SK-N-SH treated with all-trans-retinoic acid at 6 μM for 48 hours (cell line): ENCODE data around the gene IQSEC2.

Source experiments
- ATAC-seq: fragments of 200-7000 bp; cut with Tn5 transposase; 3 replicates; pipeline ENCODE4 v1.9.1; 2020; ENCODE audit warnings: mild to moderate bottlenecking, moderate library complexity
- ARNTL ChIP-seq: fragments of 450-650 bp; formaldehyde crosslinking; IDR thresholded peaks from 2 replicates; pipeline ENCODE4 v1.5.0; 2020; ENCODE audit warnings: low read depth, mild to moderate bottlenecking, moderate library complexity, borderline replicate concordance
- BACH2 ChIP-seq: fragments of 250-450 bp; sonication (Bioruptor Pico); IDR thresholded peaks from 2 replicates; pipeline ENCODE4 v1.9.0; 2021; ENCODE audit warnings: mild to moderate bottlenecking, borderline replicate concordance
- CSDC2 ChIP-seq: fragments of 250-450 bp; sonication (Bioruptor Pico); IDR thresholded peaks from 2 replicates; pipeline ENCODE4 v1.5.0; 2020; ENCODE audit warnings: mild to moderate bottlenecking, moderate library complexity
- ISL1 ChIP-seq: fragments of 250-450 bp; sonication (Bioruptor Pico); IDR thresholded peaks from 2 replicates; pipeline ENCODE4 v2.1.2; 2022; ENCODE audit warnings: mild to moderate bottlenecking, moderate library complexity
- POU6F1 ChIP-seq: fragments of 250-450 bp; sonication (Bioruptor Pico); IDR thresholded peaks from 2 replicates; pipeline ENCODE4 v1.8.0; 2021; ENCODE audit warnings: low read depth, mild to moderate bottlenecking, moderate library complexity, borderline replicate concordance
- RARB ChIP-seq: fragments of 250-450 bp; sonication (Bioruptor Pico); IDR thresholded peaks from 2 replicates; pipeline ENCODE4 v1.8.0; 2021; ENCODE audit warnings: mild to moderate bottlenecking, moderate library complexity
- SNAI2 ChIP-seq: fragments of 250-450 bp; sonication (Bioruptor Pico); IDR thresholded peaks from 2 replicates; pipeline ENCODE4 v1.5.0; 2020; ENCODE audit warnings: mild to moderate bottlenecking, moderate library complexity
- TCF4 ChIP-seq: fragments of 250-450 bp; sonication (Bioruptor Pico); IDR thresholded peaks from 2 replicates; pipeline ENCODE4 v1.8.0; 2021; ENCODE audit warnings: mild to moderate bottlenecking, moderate library complexity, borderline replicate concordance
- TOX ChIP-seq: fragments of 250-450 bp; sonication (Bioruptor Pico); IDR thresholded peaks from 2 replicates; pipeline ENCODE4 v1.8.0; 2021; ENCODE audit warnings: mild to moderate bottlenecking, moderate library complexity, borderline replicate concordance
- TSHZ2 ChIP-seq: fragments of 250-450 bp; sonication (Bioruptor Pico); IDR thresholded peaks from 2 replicates; pipeline ENCODE4 v1.5.0; 2020; ENCODE audit warnings: mild to moderate bottlenecking, moderate library complexity
- ZFP3 ChIP-seq: fragments of 250-450 bp; sonication (Bioruptor Pico); IDR thresholded peaks from 2 replicates; pipeline ENCODE4 v1.5.0; 2020; ENCODE audit warnings: mild to moderate bottlenecking, moderate library complexity
- ZFP30 ChIP-seq: fragments of 450-650 bp; formaldehyde crosslinking; IDR thresholded peaks from 2 replicates; pipeline ENCODE4 v1.5.0; 2022; ENCODE audit warnings: mild to moderate bottlenecking, moderate library complexity
- TF ChIP-seq, protein P1 (sequence below): fragments of 250-450 bp; sonication (Bioruptor Pico); IDR thresholded peaks from 2 replicates; pipeline ENCODE4 v1.5.1; 2021; ENCODE audit warnings: mild to moderate bottlenecking, moderate library complexity

The IQSEC2 gene

DNA sequence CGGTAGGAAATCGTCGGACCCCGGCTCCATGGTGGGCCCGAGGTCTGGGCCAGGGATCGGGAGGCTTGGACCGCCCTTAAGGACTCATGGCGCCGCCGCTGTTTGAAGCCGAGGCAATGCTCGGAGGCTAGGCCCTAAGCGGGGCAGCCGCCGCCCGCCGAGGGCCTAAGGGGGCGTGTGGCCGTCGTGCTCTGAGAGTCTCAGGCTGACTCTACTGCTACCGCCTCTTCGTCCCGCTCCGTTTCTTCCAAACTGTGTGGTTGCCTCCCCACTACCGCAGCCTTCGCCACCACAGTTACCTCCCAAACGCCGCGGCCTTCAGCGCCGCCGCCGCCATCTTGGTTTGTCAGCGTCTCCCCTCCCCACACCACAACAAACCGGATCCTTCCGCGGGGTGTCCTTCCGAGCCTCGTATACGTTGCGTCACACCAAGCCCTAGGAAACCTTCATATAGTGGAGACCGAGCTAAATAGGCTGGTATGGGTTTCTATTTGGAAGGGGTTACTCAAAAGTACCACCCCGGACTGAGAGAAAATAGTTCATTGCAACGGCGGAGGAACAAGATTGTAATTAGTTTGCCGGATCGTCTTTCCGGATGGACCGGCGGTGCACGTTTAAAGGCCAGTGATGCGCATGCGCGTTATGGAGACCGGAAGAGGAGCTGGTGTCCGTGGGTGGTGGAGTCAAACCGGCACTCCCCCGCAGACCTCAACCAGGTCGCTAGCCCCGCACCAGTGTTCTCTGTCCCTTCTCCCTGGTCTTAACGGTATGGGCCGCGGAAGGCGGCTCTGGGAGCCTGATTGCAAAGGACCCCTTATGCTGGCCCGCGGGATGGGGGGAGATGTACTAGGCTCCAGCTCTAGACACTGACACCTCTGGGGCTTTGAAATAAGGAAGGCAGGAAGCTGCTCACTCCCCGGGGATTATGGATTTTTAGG is 56.3 kb downstream of the IQSEC2 start, which contains the start of gene KDM5C:
Gene KDM5C (minus strand): TSS at position 348 of the 938 bp plus-strand sequence. CDS start 318 bp downstream, at position 30.
- no peak for TF ChIP-seq ZFP30 (CRISPR knock-in tag)
- no peak for TF ChIP-seq RARB (CRISPR knock-in tag)
- no peak for TF ChIP-seq TOX (CRISPR knock-in tag)
- TF ChIP-seq ZFP3 (CRISPR knock-in tag), result peak; percentile 57
- TF ChIP-seq POU6F1 (CRISPR knock-in tag), result peak; percentile 87; the same call in 1 of the 2 replicates
- ATAC-seq, result peak; percentile 84

DNA sequence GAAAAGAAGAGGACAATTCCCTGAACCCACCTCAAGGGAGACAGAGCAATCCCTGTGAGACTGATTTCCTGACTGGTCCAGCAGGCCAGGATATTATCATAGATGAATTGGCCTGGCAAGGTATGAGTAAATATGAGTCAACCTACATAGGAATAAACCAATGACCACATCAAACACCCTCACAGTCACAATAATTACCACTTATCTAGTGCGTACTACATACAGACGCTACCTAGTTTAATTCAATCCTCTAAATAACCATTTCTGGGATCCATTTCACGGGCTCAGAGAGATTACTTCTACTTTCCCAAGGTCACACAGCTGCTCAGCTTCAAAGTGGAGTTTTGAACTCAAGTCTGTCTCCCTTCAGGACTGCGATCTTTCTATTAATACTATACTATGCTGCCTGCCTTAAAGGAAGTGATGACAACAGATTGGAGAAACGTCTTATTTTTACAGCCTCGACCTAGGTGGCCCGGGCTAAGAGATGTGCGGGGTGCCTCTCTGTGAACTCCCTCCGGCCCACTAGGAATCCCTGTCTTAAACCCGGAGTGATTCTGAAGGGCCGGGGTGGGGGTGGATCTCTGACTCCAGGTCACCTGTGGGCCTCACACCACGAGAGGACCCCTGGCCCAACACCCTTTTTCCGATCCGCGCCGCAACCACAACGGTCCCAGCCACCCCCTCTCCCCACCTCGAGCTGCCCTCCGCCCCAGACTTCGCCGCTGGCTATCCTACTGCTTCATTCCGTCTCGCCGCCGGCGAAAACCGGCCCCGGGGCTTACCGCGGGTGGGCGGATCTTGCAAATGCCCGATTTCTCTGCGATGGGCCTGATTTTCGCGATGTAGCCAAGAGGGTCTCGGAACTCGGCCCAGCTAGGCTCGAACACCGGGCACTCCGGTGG is 57.2 kb downstream of the IQSEC2 start:
- TF ChIP-seq SNAI2 (CRISPR knock-in tag), result no peak
- no peak for TF ChIP-seq ISL1
- TF ChIP-seq TCF4, result no peak
- no peak for TF ChIP-seq POU6F1 (CRISPR knock-in tag)
- peak; percentile 32 for ATAC-seq

DNA sequence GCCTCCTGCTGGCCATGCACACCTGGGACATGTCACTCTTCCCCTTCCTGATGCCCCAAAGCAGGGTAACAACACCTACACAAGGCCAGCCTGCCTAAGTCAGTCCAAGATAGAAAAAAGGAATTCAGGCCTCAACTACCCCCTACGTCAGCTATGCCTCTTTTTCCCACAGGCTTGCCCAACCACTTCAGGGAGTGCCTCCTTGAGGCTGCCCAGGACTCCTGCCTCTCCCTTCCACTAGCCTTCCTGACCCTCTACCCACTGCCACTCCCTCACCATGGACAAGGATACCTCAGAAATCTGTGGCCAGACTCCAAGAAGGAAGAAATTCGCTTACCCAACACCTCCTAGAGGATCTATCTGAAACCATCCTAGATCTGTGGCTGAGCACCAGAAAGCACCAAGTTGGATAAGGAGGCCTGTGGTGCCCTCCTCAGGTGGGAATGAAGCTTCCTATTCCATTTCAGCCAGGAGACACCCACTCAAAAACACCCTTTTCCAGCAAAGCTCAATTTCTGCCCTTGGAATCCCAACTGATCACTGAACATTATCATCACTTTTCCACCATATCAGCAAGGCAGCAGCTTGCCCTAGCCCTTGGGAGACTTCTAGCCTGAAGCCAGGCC is 58.2 kb downstream of the IQSEC2 start:
- ATAC-seq, result no peak
- no peak for TF ChIP-seq ZFP30 (CRISPR knock-in tag)
- TF ChIP-seq, protein P1, sequence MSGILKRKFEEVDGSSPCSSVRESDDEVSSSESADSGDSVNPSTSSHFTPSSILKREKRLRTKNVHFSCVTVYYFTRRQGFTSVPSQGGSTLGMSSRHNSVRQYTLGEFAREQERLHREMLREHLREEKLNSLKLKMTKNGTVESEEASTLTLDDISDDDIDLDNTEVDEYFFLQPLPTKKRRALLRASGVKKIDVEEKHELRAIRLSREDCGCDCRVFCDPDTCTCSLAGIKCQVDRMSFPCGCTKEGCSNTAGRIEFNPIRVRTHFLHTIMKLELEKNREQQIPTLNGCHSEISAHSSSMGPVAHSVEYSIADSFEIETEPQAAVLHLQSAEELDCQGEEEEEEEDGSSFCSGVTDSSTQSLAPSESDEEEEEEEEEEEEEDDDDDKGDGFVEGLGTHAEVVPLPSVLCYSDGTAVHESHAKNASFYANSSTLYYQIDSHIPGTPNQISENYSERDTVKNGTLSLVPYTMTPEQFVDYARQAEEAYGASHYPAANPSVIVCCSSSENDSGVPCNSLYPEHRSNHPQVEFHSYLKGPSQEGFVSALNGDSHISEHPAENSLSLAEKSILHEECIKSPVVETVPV (CRISPR knock-in tag), result no peak
- TF ChIP-seq TOX (CRISPR knock-in tag), result no peak
- no peak for TF ChIP-seq CSDC2 (CRISPR knock-in tag)
- TF ChIP-seq ARNTL (CRISPR knock-in tag), result no peak
- no peak for TF ChIP-seq TSHZ2 (CRISPR knock-in tag)
- TF ChIP-seq SNAI2 (CRISPR knock-in tag), result no peak
- TF ChIP-seq BACH2 (CRISPR knock-in tag), result no peak
- TF ChIP-seq POU6F1 (CRISPR knock-in tag), result no peak
